PFSK-1 (cell line): ENCODE data around the gene PTGES2.

Experiments
- FOXP2 ChIP-seq: optimal IDR thresholded peaks from 2 replicates; pipeline ENCODE3; 2011; ENCODE audit warnings: borderline replicate concordance, control low read depth, inconsistent platforms; ENCODE audit not compliant: insufficient read depth; ENCODE audit errors: extremely low read length, extremely low read depth
- POLR2AphosphoS5 ChIP-seq: IDR thresholded peaks from 2 replicates; pipeline ENCODE4 v1.6.1; 2012; ENCODE audit warnings: low read depth, mild to moderate bottlenecking, control low read depth, low read length, moderate library complexity
- REST ChIP-seq, 2 experiments: IDR thresholded peaks; 2 replicates each; pipeline versions ENCODE4 v1.6.1 to v1.8.0; 2011 to 2012; ENCODE audit warnings: low read depth in 2 of 2, low read length in 2 of 2, control low read depth in 1 of 2, inconsistent platforms in 1 of 2, mild to moderate bottlenecking in 1 of 2, moderate library complexity in 1 of 2; ENCODE audit not compliant: insufficient read depth in 1 of 2
- SIN3A ChIP-seq: IDR thresholded peaks from 2 replicates; pipeline ENCODE4 v1.6.1; 2012; ENCODE audit warnings: mild to moderate bottlenecking, low read length, moderate library complexity, borderline replicate concordance; ENCODE audit not compliant: insufficient read depth
- TAF1 ChIP-seq: IDR thresholded peaks from 2 replicates; pipeline ENCODE4 v1.6.1; 2012; ENCODE audit warnings: low read length, control low read depth, borderline replicate concordance; ENCODE audit not compliant: insufficient read depth

- TF ChIP-seq REST (IDR thresholded peaks at IDR 0.05; ENCODE audit: insufficient read depth in 1 of 2, low read depth in 2 of 2, low read length in 2 of 2) (no peak), FOXP2 (no peak), POLR2AphosphoS5 (no peak), TAF1 (no peak), SIN3A (no peak)
Measured at GRCh38 chr9:128128836-128129590, 1.5 kb upstream of the PTGES2 start.
